Amniotic stem cell (primary cell): ENCODE data around the gene FBXO33.
"Not testable (repeated sequence)": the region's sequence is repeated elsewhere in the genome, so short reads cannot be mapped to it uniquely, and the experiment has no call there.

Experiments used
- DNase-seq: peaks from one replicate; lab custom pipeline; 2025; lab: John Stamatoyannopoulos, UW

The FBXO33 gene

DNA sequence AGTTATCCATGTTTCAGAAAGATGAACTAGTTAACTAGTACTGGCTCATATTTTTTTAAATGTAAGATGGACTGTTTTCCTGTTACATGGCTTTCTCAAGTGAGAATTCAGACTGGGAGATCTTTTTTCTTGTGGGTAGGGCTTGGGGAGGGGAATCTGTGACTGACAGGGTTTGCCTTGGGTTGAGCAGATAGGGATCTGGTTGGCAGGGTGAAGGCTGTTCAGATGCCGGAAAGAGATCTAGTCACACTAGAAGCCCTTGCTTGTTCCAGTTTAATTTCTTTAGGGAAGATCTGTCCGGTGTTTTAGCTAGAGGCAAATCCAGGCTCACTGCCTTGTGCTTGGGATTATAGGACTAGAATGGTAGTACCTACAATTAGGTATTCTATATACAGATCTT, 63.2 kb downstream of the FBXO33 start:
- DNase-seq: no peak

- no peak for DNase-seq
These were observed 63.8 kb downstream of the FBXO33 start for GRCh38 chr14:39368261-39368959.

DNA sequence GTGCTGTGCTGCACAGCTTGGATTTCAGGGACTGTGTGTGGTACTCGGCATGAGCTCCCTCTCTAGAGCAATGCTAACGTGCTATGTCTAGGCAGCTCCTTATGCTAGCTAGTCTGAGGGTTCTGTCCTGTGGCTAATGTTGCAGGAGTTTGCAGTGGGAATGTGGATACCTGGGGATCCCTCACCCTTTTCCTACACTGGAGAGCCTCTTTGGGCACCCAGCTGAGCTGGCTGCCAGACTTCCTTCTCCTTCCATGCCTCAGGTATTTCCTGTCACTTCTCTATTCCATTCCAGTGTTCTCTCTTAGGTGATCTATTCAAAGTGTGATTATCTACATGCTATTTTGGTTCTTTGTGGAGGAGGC, 64.9 kb downstream of the FBXO33 start:
- no peak for DNase-seq

DNA sequence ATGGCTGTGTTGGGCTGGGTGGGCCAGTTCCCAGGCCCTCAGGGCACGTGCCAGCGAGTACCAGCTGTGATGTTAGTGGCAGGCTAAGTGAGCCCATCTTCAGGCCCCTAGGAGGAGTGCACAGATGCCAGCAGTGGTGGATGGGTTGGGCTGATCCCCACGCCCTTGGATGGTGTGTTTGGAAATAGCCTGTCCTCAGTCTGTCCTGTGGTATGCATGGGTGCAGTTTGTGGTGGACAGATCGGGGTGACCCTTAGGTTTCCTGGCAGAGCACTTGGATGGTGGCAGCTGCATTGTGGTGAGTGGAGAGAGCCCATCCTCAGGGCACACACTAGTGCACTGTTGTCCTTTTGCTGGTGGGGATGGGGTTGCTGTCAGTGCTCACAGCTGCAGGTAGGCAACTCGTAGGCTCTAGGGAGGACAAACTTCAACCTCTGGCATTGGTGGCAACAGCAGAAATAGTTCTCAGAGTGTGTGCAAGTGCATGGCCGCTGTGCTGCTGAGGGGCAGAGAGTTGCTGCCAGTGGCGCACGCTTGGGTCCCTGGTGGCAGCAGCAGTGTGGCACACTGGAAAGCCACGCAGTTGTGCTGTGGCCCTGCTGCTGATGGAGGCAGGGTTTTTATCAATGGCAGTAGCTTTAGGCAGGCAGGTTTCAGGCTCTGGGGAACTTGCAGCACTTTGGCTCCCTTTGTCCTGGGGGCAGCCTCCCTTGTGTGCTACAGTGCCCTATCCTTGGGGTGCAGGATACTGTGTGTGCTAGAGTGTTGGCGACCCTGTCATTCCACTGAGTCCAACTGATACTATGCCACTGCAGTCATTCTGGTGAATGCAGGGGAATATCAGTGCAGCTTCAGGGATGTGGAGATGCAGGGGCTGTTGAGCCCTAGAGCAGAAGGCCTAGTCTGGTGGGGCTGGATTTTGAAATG, 65.5 kb downstream of the FBXO33 start:
- no peak for DNase-seq

DNA sequence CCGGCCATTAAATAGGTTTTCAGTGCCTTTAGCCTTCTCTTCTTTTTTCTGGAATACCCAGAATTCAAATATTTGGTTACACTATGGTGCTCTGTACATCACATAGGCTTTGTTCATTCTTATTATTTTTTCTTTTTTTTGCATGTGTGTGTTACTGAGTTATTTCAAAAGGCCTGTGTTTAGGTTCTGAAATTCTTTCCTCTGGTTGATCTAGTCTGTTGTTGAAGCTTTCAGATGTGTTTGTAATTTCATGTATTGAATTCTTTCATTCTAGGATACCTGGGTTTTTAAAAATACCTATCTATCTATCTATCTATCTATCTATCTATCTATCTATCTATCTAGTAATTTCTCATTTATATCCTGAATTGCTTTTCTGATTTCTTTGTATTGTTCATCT, 66.9 kb downstream of the FBXO33 start:
- no peak for DNase-seq

DNA sequence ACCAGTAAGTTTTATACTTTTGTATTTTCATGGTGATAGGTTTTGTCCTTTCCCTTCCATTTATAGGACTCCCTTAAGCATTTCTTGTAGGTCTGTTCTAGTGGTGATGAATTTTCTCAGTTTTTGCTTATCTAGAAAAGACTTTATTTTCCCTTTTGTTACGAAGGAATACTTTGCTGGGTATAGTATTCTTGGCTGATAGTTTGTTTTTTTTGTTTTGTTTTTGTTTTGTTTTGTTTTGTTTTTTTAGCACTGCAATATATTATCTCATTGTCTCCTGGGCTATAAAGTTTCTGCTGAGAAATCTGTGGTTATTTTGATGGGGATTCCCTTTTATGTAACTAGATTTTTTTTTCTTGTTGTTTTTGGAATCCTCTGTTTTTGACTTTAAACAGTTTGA, 67.7 kb downstream of the FBXO33 start:
- no peak for DNase-seq

- DNase-seq: not testable (repeated sequence)
These were observed 70.7 kb downstream of the FBXO33 start for GRCh38 chr14:39361556-39361955.

GRCh38 chr14:39360316-39360715, 71.9 kb downstream of the FBXO33 start:
- DNase-seq: no peak

GRCh38 chr14:39359069-39359468, 73.2 kb downstream of the FBXO33 start:
- not testable (repeated sequence) for DNase-seq

- DNase-seq: no peak
These were observed 80.5 kb downstream of the FBXO33 start for GRCh38 chr14:39351708-39352107.

GRCh38 chr14:39350866-39351265, 81.4 kb downstream of the FBXO33 start:
- no peak for DNase-seq
